ENCODE results near the gene FRMD4A.

DNA sequence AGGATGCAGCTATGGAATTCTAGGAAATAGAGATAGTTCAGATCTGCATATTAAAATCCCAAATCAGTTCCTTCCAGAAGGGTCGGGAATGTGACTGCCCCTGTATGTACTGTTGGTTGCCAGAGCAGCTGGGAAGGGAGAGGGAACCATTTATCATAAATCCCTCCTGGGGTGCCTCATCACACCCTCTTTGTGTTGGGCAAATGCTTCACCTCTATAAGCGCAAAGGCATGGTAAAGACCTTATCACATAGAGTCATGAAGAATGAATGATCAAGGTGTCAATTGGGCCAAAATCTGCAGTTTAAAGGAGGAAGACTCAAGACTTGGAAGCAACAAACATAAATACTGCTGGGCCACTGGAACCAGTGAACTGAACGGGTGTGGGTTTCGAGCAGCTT, 65.0 kb downstream of the FRMD4A start:
- TF ChIP-seq CTCF (IDR thresholded peaks at IDR 0.05) (no peak), POLR2A (IDR thresholded peaks at IDR 0.05) (no peak)

Measured in heart left ventricle (tissue), 13 donors.